HEK293 (cell line): ENCODE measurements around the gene ARHGAP6.

Experiments used
- CTCF ChIA-PET: fragments of 350-600 bp; formaldehyde crosslinking; extraction: SDS; loops from one replicate; lab custom pipeline; 2021; ENCODE audit warnings: antibody characterized with exemption; lab: Yijun Ruan, JAX
- POLR2A ChIA-PET: fragments of 300-600 bp; formaldehyde crosslinking; extraction: SDS; loops from one replicate; lab custom pipeline; 2020; ENCODE audit warnings: antibody characterized with exemption, inconsistent platforms; lab: Yijun Ruan, JAX
- H3K27ac ChIP-seq: fragments of 200-500 bp; sonication (Bioruptor generic); 2 replicates; pipeline ENCODE4 v1.5.1; 2014; ENCODE audit warnings: low read depth, low read length, control low read depth, inconsistent platforms; ENCODE audit errors: extremely low read depth
- H3K36me3 ChIP-seq, 2 experiments: fragments of 200-500 bp in 1 of 2; sonication (Bioruptor generic) in 1 of 2; 1 replicate in 1 of 2; 2 replicates in 1 of 2; pipeline ENCODE4 v1.5.1; 2014 to 2017; ENCODE audit warnings: inconsistent platforms in 2 of 2, low read length in 2 of 2; ENCODE audit not compliant: control insufficient read depth in 2 of 2, insufficient read depth in 1 of 2
- H3K4me1 ChIP-seq: fragments of 200-500 bp; sonication (Bioruptor generic); 2 replicates; pipeline ENCODE4 v1.5.1; 2014; ENCODE audit warnings: mild to moderate bottlenecking, low read length, inconsistent platforms; ENCODE audit not compliant: control insufficient read depth, insufficient read depth
- H3K4me3 ChIP-seq: 2 replicates; pipeline ENCODE4 v1.5.1; 2011; ENCODE audit warnings: low read depth, mild to moderate bottlenecking, control low read depth, low read length, moderate library complexity
- H3K9me3 ChIP-seq: fragments of 200-500 bp; sonication (Bioruptor generic); 2 replicates; pipeline ENCODE4 v1.5.1; 2014; ENCODE audit warnings: low read depth, low read length, inconsistent platforms; ENCODE audit not compliant: control insufficient read depth, insufficient read depth
- BCL11A ChIP-seq: fragments of 450-650 bp; formaldehyde crosslinking; IDR thresholded peaks from 2 replicates; pipeline ENCODE4 v1.5.1; 2016; ENCODE audit warnings: low read depth, missing biosample characterization, missing genetic modification characterization
- FEZF1 ChIP-seq: fragments of 450-650 bp; formaldehyde crosslinking; IDR thresholded peaks from 2 replicates; pipeline ENCODE4 v1.5.1; 2016; ENCODE audit warnings: missing biosample characterization, missing genetic modification characterization
- GLI4 ChIP-seq: fragments of 450-650 bp; formaldehyde crosslinking; IDR thresholded peaks from 2 replicates; pipeline ENCODE4 v1.5.1; 2016; ENCODE audit warnings: missing biosample characterization, missing genetic modification characterization
- HOXA7 ChIP-seq: sonication (generic); formaldehyde crosslinking; IDR thresholded peaks from 2 replicates; pipeline ENCODE4 v1.8.1; 2022; ENCODE audit warnings: missing genetic modification reagents, borderline replicate concordance
- KLF16 ChIP-seq: fragments of 450-650 bp; formaldehyde crosslinking; IDR thresholded peaks from 2 replicates; pipeline ENCODE4 v1.5.1; 2017; ENCODE audit warnings: missing biosample characterization, missing genetic modification characterization
- OVOL3 ChIP-seq: fragments of 450-650 bp; formaldehyde crosslinking; IDR thresholded peaks from 2 replicates; pipeline ENCODE4 v1.5.1; 2016; ENCODE audit warnings: missing biosample characterization, missing genetic modification characterization
- WT1 ChIP-seq: fragments of 450-650 bp; formaldehyde crosslinking; IDR thresholded peaks from 2 replicates; pipeline ENCODE4 v1.5.1; 2016; ENCODE audit warnings: missing biosample characterization, missing genetic modification characterization
- ZBTB8A ChIP-seq: fragments of 450-650 bp; formaldehyde crosslinking; IDR thresholded peaks from 2 replicates; pipeline ENCODE4 v1.5.1; 2016; ENCODE audit warnings: missing biosample characterization, missing genetic modification characterization
- ZEB2 ChIP-seq: fragments of 450-650 bp; formaldehyde crosslinking; IDR thresholded peaks from 2 replicates; pipeline ENCODE4 v1.5.1; 2016; ENCODE audit warnings: missing biosample characterization, missing genetic modification characterization
- ZNF155 ChIP-seq: fragments of 450-650 bp; formaldehyde crosslinking; IDR thresholded peaks from 2 replicates; pipeline ENCODE4 v1.5.1; 2016; ENCODE audit warnings: missing biosample characterization, missing genetic modification characterization
- ZNF2 ChIP-seq: fragments of 450-650 bp; formaldehyde crosslinking; IDR thresholded peaks from 2 replicates; pipeline ENCODE4 v1.5.1; 2016; ENCODE audit warnings: missing biosample characterization, missing genetic modification characterization
- ZNF211 ChIP-seq: fragments of 450-650 bp; formaldehyde crosslinking; IDR thresholded peaks from 2 replicates; pipeline ENCODE4 v1.5.1; 2016; ENCODE audit warnings: low read depth, missing biosample characterization, missing genetic modification characterization
- ZNF24 ChIP-seq: fragments of 450-650 bp; formaldehyde crosslinking; IDR thresholded peaks from 2 replicates; pipeline ENCODE4 v1.5.1; 2016; ENCODE audit warnings: missing biosample characterization, missing genetic modification characterization
- ZNF26 ChIP-seq: fragments of 450-650 bp; formaldehyde crosslinking; IDR thresholded peaks from 2 replicates; pipeline ENCODE4 v1.5.1; 2016; ENCODE audit warnings: missing biosample characterization, missing genetic modification characterization
- ZNF266 ChIP-seq: fragments of 450-650 bp; formaldehyde crosslinking; IDR thresholded peaks from 2 replicates; pipeline ENCODE4 v1.5.1; 2016; ENCODE audit warnings: missing biosample characterization, missing genetic modification characterization, low read depth
- ZNF362 ChIP-seq: fragments of 450-650 bp; formaldehyde crosslinking; IDR thresholded peaks from 2 replicates; pipeline ENCODE4 v1.5.1; 2016; ENCODE audit warnings: missing biosample characterization, missing genetic modification characterization
- ZNF394 ChIP-seq: fragments of 450-650 bp; formaldehyde crosslinking; IDR thresholded peaks from 2 replicates; pipeline ENCODE4 v1.5.1; 2016; ENCODE audit warnings: missing biosample characterization, missing genetic modification characterization, mild to moderate bottlenecking, moderate library complexity, borderline replicate concordance
- ZNF510 ChIP-seq: fragments of 450-650 bp; formaldehyde crosslinking; IDR thresholded peaks from 2 replicates; pipeline ENCODE4 v1.5.1; 2018; ENCODE audit warnings: mild to moderate bottlenecking, missing genetic modification characterization, missing biosample characterization; ENCODE audit not compliant: insufficient replicate concordance
- ZNF514 ChIP-seq: fragments of 450-650 bp; formaldehyde crosslinking; IDR thresholded peaks from 2 replicates; pipeline ENCODE4 v1.5.1; 2016; ENCODE audit warnings: missing biosample characterization, missing genetic modification characterization
- ZNF555 ChIP-seq: fragments of 450-650 bp; formaldehyde crosslinking; conservative IDR thresholded peaks from 2 replicates; pipeline ENCODE4 v1.5.1; 2017; ENCODE audit warnings: missing biosample characterization, mild to moderate bottlenecking, missing genetic modification characterization, inconsistent platforms
- ZNF610 ChIP-seq: fragments of 450-650 bp; formaldehyde crosslinking; IDR thresholded peaks from 2 replicates; pipeline ENCODE4 v1.5.1; 2016; ENCODE audit warnings: missing biosample characterization, missing genetic modification characterization, borderline replicate concordance
- ZNF629 ChIP-seq: fragments of 450-650 bp; formaldehyde crosslinking; IDR thresholded peaks from 2 replicates; pipeline ENCODE4 v1.5.1; 2017; ENCODE audit warnings: missing biosample characterization, missing genetic modification characterization
- ZSCAN18 ChIP-seq: fragments of 450-650 bp; formaldehyde crosslinking; IDR thresholded peaks from 2 replicates; pipeline ENCODE4 v1.5.1; 2016; ENCODE audit warnings: missing biosample characterization, missing genetic modification characterization
- ZSCAN30 ChIP-seq: fragments of 450-650 bp; IDR thresholded peaks from 2 replicates; pipeline ENCODE4 v1.5.1; 2018; ENCODE audit warnings: missing biosample characterization, mild to moderate bottlenecking, missing genetic modification characterization, moderate library complexity
- TF ChIP-seq, protein P1 (sequence below): IDR thresholded peaks from 2 replicates; pipeline ENCODE4 v1.6.1; 2011; ENCODE audit warnings: mild to moderate bottlenecking, low read depth, low read length, borderline replicate concordance
- TF ChIP-seq, protein P2 (sequence below): fragments of 450-650 bp; formaldehyde crosslinking; IDR thresholded peaks from 2 replicates; pipeline ENCODE4 v1.5.1; 2016; ENCODE audit warnings: missing biosample characterization, missing genetic modification characterization, low read depth

Gene ARHGAP6

GRCh38 chrX:11530621-11531020 is 135.1 kb downstream of the ARHGAP6 start:
- ChIA-PET CTCF (interaction anchor here (0.7 to 2.1 kb wide), 3 partner anchors 38 to 1248 kb away, joined by 4 to 10 read pairs (median 4); no protein-coding TSS in a partner anchor), POLR2A (no interaction called here)
- Histone ChIP-seq H3K9me3 (no peaks in the 10 kb centered on the region), H3K27ac (no peak overlapping the region), H3K4me3 (no peak overlapping the region), H3K36me3 (no peaks in the 10 kb centered on the region), H3K4me1 (no peaks in the 10 kb centered on the region)
- TF ChIP-seq ZNF155 (tag by site-specific recombination): no peak
- no peak for TF ChIP-seq ZNF2
- TF ChIP-seq ZNF266 (tag by site-specific recombination): no peak
- no peak for TF ChIP-seq ZNF555 (tag by site-specific recombination)
- no peak for TF ChIP-seq ZNF514 (tag by site-specific recombination)
- no peak for TF ChIP-seq ZNF24 (tag by site-specific recombination)
- no peak for TF ChIP-seq ZNF394
- TF ChIP-seq GLI4 (tag by site-specific recombination): no peak
- TF ChIP-seq ZSCAN18: no peak
- no peak for TF ChIP-seq FEZF1 (tag by site-specific recombination)
- TF ChIP-seq WT1: no peak
- TF ChIP-seq, protein P1, sequence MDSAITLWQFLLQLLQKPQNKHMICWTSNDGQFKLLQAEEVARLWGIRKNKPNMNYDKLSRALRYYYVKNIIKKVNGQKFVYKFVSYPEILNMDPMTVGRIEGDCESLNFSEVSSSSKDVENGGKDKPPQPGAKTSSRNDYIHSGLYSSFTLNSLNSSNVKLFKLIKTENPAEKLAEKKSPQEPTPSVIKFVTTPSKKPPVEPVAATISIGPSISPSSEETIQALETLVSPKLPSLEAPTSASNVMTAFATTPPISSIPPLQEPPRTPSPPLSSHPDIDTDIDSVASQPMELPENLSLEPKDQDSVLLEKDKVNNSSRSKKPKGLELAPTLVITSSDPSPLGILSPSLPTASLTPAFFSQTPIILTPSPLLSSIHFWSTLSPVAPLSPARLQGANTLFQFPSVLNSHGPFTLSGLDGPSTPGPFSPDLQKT: no peak
- no peak for TF ChIP-seq ZNF211 (tag by site-specific recombination)
- no peak for TF ChIP-seq HOXA7 (CRISPR knock-in tag)
- no peak for TF ChIP-seq ZSCAN30
- no peak for TF ChIP-seq ZNF610
- TF ChIP-seq OVOL3 (tag by site-specific recombination): no peak
- no peak for TF ChIP-seq ZNF629 (tag by site-specific recombination)

DNA sequence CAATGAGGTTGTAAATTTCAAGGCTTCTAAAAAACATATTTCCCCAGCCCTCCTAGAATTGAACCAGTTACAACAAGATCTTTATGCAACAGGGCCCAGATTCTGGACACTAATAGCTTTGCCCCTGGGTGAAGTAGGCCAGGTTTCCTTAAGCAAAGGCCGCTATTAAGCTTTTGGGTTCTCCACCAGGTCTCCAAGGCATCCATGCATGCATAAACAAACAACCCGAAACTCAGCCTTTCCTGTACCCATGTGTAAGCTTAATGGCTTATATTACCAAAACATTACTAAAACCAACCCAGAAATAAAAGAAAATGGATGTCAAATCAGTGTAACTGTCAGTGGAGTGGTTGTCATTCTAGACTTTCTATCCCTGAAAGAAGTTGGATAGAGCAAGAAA is 137.1 kb downstream of the ARHGAP6 start:
- POLR2A ChIA-PET: no interaction called here

More for the DNA sequence above, 137.1 kb downstream of the ARHGAP6 start:
- Histone ChIP-seq H3K36me3 (no peaks in the 10 kb centered on the region), H3K4me1 (no peaks in the 10 kb centered on the region), H3K9me3 (no peaks in the 10 kb centered on the region), H3K27ac (no peak overlapping the region), H3K4me3 (no peak overlapping the region)
- CTCF ChIA-PET: interaction anchor here (0.8 to 1.5 kb wide), 2 partner anchors 242 to 927 kb away, joined by 3 to 5 read pairs; no protein-coding TSS in a partner anchor
- TF ChIP-seq KLF16 (tag by site-specific recombination) (no peak), ZEB2 (tag by site-specific recombination) (no peak), ZBTB8A (no peak), ZNF26 (tag by site-specific recombination) (no peak), ZNF362 (tag by site-specific recombination) (no peak), ZNF510 (tag by site-specific recombination) (no peak), BCL11A (no peak)
- TF ChIP-seq, protein P2, sequence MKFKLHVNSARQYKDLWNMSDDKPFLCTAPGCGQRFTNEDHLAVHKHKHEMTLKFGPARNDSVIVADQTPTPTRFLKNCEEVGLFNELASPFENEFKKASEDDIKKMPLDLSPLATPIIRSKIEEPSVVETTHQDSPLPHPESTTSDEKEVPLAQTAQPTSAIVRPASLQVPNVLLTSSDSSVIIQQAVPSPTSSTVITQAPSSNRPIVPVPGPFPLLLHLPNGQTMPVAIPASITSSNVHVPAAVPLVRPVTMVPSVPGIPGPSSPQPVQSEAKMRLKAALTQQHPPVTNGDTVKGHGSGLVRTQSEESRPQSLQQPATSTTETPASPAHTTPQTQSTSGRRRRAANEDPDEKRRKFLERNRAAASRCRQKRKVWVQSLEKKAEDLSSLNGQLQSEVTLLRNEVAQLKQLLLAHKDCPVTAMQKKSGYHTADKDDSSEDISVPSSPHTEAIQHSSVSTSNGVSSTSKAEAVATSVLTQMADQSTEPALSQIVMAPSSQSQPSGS: no peak
